Fibroblast of villous mesenchyme (primary cell): ENCODE measurements around the gene KPRP. TPM values are rescaled to one million over a fixed set of nuclear protein-coding genes. Genes with fewer than 3 reads are reported as not detected.

Experiments
- DNase-seq: peaks from one replicate; pipeline ENCODE4 v3.0.0-alpha.2; 2010; ENCODE audit warnings: low read depth
- H3K4me3 ChIP-seq: 2 replicates; pipeline ENCODE4 v1.5.1; 2011; ENCODE audit warnings: low read depth, mild to moderate bottlenecking, low read length
- total RNA-seq: library from RNA; depleted of rRNA; stranded (reverse); fragments of >200 nt; gene quantifications from 2 replicates; pipeline ENCODE4 v1.2.3, GENCODE V29; 2012
- TF ChIP-seq, protein P1 (sequence below): IDR thresholded peaks from 2 replicates; pipeline ENCODE4 v1.5.1; 2012; ENCODE audit warnings: low read depth, mild to moderate bottlenecking, low read length; ENCODE audit not compliant: insufficient read depth

KPRP gene
- total RNA-seq, 1 donor, result not detected

DNA sequence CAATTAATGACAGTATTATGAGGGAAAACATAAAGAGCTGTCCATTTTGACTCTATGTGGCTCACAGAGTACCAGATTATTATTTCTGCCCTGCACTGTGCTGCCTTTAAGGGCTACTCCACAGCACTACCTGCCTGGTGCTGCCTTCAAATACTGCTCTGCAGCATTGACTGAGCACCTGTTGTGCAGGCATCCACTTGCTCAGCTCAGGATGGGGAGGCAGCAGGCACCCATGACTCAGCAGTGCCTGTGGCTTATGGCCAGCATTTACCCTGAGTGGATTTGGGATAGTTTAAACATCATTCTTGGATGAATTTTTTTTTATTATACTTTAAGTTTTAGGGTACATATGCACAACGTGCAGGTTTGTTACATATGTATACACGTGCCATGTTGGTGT lies 953 bp upstream of the KPRP start:
- no peak for DNase-seq
- TF ChIP-seq, protein P1, sequence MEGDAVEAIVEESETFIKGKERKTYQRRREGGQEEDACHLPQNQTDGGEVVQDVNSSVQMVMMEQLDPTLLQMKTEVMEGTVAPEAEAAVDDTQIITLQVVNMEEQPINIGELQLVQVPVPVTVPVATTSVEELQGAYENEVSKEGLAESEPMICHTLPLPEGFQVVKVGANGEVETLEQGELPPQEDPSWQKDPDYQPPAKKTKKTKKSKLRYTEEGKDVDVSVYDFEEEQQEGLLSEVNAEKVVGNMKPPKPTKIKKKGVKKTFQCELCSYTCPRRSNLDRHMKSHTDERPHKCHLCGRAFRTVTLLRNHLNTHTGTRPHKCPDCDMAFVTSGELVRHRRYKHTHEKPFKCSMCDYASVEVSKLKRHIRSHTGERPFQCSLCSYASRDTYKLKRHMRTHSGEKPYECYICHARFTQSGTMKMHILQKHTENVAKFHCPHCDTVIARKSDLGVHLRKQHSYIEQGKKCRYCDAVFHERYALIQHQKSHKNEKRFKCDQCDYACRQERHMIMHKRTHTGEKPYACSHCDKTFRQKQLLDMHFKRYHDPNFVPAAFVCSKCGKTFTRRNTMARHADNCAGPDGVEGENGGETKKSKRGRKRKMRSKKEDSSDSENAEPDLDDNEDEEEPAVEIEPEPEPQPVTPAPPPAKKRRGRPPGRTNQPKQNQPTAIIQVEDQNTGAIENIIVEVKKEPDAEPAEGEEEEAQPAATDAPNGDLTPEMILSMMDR, result no peak
- H3K4me3 ChIP-seq, result no peak overlapping the region

DNA sequence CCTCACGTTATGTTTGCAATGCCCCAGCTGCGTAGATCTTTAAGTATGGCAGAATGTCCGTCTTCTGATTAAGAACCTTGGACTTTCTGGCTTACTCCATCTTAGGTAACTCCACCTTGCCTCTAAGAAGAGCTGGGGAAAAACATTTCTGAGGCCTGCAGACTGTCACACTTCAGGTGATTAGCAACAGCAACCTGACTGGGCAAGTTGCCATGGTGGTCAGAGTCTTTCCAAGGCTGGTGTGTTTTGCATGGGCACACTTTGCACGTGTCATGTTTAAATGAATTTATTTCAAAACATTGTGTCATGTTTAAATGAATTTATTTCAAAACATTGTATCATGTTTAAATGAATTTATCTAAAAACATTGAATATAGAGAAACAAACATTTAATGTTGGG lies 811 bp downstream of the KPRP start:
- TF ChIP-seq, protein P1, result no peak
- H3K4me3 ChIP-seq, result no peak overlapping the region
- DNase-seq, result no peak

DNA sequence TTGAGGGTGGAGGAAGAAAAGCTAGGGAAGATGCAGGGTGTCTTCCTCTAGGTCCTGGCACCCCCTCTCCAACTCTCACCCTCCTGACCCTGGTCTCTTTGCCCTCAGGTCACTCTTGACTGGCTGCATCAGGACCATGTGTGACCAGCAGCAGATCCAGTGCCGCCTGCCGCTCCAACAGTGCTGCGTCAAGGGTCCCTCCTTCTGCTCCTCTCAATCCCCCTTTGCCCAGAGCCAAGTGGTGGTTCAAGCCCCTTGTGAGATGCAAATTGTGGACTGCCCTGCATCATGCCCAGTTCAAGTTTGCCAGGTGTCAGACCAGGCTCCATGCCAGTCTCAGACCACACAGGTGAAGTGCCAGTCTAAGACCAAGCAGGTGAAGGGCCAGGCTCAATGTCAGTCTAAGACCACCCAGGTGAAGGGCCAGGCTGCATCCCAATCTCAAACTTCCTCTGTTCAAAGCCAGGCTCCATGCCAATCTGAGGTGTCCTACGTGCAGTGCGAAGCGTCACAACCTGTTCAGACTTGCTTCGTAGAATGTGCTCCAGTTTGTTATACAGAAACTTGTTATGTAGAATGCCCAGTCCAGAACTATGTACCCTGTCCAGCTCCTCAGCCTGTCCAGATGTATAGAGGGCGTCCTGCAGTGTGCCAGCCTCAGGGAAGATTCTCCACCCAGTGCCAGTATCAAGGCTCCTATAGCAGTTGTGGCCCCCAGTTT lies 1.8 kb downstream of the KPRP start:
- TF ChIP-seq, protein P1, result no peak
- no peak overlapping the region for H3K4me3 ChIP-seq
- DNase-seq, result no peak

DNA sequence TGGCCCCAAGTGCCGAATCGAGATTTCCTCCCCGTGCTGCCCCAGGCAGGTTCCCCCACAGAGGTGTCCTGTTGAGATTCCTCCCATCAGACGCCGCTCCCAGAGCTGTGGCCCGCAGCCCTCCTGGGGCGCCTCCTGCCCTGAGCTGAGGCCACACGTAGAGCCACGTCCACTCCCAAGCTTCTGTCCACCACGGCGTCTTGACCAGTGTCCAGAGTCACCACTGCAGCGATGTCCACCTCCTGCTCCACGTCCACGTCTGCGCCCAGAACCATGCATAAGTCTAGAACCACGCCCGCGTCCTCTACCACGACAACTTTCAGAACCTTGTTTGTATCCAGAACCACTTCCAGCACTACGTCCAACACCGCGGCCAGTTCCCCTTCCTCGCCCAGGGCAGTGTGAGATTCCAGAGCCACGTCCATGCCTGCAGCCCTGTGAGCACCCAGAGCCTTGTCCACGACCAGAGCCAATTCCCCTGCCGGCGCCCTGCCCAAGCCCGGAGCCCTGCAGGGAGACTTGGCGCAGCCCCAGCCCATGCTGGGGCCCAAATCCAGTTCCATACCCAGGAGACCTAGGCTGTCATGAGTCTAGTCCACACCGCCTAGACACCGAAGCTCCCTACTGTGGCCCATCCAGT lies 2.8 kb downstream of the KPRP start:
- TF ChIP-seq, protein P1, result no peak
- no peak overlapping the region for H3K4me3 ChIP-seq
- DNase-seq, result no peak

DNA sequence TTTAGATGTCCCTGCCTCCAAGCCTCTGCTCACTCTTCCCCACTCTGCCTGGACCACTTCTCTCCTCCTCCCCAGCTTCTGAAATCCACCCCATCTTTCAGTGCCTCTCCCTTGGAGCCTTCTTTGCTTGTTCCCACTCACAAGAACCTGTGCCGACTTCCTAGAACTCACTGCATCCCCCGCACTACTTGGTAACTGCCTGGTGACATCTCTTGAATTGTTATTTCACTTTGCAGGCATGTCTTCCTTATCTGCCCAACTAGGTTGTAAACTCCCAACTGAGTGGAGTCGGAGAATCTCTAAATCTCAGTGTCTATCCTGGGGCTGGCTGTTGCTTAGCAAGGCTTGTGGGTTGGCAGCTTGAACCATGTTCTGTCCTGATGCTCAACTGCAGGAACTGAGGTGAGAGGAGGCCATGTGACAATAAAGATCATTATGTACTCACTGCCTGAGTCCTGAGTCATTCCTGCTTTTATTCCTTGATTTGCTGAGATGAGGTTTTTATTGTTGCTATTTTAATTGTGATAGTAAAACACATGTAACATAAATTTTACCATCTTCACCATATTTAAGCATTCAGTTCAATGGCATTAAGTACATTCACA lies 3.9 kb downstream of the KPRP start:
- no peak for DNase-seq
- TF ChIP-seq, protein P1, result no peak
- H3K4me3 ChIP-seq, result no peak overlapping the region

DNA sequence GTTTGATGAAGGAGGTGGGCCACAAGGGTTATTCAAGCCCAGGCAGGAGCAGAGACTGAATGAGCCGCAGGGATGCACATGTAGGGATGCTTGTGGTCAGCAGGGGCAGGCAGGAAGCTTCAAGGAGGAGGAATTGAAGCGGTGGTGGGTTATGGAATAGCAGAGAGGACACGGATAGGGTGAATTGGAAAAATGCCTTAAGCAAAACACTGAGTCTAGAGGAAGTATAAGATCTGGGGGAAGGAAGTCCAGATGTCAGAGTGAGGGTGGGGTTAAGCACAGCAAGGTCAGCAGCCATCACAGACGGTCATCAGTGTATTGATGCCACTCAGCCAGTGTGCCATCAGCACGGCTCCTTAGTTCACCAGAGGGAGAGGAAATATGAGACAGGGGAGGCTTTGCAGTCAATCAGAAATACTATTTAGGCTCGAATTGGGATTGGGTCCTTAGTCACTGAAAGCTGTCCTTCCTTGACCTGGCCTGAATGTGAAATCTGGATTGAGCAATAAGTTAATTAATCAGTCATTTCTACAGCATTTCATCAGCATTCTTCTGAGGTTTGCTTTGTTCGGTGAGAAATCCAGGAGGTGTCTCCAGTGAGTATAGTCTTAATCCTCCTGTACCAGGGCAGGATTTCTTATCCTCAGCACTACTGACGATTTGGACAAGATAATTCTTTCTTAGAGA lies 11.2 kb downstream of the KPRP start:
- H3K4me3 ChIP-seq, result no peak overlapping the region
- TF ChIP-seq, protein P1, result no peak
- DNase-seq, result no peak
